Activated CD4-positive, alpha-beta T cell treated with anti-CD3 and anti-CD28 coated beads, Interleukin-10, Interleukin-2, amounts not matched to agents 100 ng/mL and 50 ng/mL, durations not matched to agents 16 hours and 8 hours (primary cell): ENCODE results near the gene CPT1B.
"Not testable (repeated sequence)": the region's sequence is repeated elsewhere in the genome, so short reads cannot be mapped to it uniquely, and the experiment has no call there.

Experiments used
- DNase-seq: peaks from one replicate; pipeline ENCODE4 v3.0.0-alpha.2; 2020

Gene CPT1B

DNA sequence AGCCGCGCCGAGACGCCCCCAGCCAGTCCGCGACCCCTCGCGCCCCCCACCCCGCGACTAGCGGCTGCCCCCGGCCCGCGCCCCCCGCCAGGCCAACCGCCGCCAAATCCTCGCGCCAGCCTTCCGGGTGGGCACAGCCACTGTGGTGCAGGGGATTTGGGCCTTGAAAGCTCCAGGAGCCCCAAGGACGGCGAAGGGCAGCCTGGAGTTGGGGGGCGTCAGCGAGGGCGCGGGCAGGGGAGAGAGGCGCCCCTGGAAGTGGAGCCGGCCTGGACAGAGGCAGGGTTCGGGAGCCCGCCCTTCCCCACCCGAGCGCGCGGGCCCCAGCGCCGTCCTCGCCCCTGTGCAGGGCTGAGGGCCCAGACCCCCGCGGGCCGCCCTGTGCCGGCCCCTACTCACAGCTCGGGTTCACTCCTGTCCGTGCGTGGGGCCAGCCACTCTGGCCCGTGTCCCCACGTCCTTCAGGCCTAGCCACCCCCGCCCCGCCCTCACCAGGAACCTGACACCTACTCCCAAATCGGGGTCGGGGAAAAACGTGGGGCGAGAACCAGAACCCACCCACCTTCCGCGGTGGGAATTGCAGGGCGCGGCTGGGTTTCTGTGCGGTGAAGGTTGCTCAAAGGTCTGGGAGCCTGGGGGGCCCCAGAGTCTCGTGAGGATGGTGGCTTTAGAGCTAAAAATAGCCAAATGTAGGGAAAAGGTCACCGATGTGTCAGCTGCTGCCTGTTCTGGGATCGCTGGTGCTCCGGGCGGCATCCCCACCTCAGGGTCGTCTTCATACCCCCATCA, at the start of gene CPT1B:
Gene CPT1B, minus strand, starts transcription at position 441 of the 789 bp plus-strand sequence. CDS start 512 bp downstream, outside the sequence.
- no peak for DNase-seq

DNA sequence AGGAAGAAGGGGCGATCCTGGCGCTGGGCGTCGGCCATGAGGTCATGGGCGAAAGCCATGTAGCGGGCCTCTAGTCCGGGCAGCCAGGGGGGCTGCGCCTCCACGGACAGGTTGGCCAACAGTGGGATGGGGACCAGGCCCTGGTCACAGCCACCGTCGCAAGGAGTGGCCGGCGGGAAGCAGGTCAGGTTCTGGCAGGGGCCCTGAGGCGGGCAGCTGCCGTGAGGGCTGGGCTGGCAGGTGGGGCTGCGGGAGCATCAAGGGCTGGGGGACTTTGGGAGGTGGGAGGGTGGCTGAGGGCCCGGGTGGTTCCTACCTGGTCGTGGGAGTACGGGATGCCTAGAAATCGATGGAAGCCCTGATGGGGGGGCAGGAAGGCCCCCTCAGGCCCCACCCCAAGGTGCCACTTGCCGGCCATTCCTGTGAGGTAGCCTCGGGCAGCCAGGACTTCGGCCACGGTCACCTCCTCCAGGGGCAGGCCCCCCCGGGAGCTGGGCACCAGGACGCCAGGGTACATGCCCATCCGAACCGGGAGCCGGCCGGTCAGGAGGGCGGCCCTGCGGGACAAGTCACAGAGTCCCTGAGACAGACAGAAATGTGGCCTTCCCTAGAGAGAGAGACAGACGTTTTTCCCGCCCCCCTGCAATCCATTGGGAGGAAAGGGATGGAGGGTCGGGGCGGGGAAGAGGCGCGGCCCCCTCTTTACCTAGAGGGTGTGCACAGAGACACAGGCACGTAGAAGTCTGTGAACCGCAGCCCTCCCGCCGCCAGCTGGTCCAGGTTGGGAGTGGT, 48.8 kb upstream of the CPT1B start:
- DNase-seq = no peak

DNA sequence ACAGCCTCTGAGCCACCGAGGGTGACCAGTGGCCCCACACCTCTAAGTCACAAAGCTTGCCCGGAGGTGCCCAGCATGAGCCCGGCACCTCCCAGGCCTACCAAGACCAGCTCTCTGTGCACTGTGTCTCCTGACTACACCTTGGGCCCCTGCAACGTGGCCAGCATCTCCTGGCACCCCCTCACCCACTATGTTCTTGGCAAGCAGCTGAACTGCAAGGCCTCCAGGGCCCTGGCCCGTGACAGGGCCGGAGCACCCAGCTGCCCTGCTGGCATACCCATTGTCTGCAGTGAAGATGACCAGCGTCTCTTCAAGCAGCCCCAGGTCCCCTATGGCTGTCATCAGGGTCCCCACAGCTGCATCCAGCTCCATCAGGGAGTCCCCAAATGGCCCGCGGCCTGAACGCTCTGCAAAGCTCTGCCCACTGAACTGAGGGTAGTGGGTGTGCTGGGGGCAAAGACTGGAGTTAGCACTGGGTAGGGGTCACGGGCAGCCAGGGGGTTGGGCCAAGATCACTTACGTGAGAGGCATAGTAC, 48.2 kb upstream of the CPT1B start:
- DNase-seq = no peak

DNA sequence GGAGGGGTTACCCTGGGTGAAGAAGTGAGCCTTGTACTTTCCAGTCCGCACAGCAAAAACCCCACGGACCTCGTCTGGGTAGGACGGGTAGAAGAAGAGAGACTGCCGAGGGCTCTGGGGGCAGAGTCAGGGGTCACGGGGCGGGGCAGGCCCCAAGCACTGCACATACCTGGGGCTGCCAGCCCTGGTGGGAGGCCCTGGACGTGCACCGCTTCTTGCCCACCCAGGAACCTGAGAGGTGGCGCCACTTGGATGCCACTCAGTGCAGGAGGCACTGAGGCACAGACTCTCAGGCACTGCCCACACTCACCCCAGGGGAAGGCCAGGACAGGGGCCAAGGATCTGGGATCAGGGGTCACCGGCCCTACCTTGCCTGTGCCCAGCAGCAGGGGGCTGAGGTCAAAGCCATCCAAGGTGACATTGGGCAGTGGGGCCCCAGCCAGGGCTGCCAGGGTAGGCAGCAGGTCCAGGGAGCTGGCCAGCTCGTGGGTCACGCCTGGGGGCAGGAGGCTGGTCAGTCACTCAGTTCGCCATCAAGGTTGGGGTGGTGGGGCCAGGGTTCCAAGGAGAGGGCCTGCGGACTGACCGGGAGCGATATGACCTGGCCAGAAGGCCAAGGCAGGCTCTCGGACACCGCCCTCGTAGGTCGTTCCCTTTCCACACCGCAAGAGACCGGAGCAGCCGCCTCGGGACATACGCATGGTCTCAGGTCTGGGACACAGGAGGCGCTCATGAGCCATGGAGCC, 47.5 kb upstream of the CPT1B start:
- no peak for DNase-seq

DNA sequence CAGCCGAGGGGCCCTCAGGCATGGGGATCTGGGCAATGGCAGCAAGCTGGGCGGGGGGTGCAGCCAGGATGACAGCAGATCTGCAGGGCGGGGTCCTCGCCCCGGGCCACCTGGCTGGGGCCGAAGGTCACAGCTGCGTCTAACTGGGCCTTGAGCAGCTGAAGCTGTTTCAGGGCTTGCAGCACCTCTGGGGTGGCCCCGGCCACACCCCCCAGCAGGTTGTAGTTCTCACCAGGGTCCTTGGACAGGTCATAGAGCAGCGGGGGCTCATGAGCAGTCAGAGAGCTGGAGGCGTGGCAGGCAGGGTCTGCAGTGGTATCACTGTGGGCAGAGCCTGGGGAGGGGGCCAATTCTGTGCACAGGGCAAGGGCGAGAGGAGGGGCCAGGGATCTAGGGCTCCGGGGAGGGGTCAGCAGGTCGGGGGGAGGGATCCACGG, 46.9 kb upstream of the CPT1B start:
- no peak for DNase-seq

DNA sequence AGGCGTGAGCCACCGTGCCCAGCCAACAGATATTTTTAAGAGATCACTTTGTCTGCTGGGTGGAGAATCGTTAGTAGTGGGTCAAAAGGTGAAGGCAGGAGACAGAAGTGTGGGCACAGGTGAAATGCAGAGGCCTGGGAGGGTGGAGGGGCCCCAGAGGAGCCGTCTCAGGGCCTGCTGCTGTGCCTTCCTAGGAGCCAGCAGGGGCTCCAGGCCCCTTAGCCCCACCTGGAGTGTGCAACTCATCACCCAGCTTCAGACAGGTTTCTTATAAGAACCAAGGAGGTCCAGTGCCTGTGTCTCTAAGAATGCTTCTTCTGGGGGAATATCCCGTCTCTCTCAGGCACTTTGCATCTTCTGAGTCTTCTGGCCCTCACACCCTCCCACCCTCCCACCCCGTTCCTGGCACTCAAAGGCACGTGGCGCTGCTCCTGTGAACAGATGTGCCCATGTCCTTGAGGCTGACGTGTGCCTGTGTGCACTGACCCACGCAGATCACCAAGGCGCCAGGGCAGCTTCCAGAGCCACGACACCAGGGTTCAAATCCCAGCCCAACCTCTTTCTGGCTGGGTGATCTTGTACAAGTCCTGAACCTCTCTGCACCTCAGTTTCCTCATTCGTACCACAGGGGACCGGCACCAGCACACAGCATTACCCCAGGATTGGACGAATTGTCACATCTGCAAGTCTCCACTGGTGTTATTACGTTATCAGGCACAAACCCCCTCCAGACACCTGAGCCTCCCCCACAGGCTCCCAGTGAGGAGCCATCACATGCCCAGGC, 46.3 kb upstream of the CPT1B start:
- DNase-seq = no peak

DNA sequence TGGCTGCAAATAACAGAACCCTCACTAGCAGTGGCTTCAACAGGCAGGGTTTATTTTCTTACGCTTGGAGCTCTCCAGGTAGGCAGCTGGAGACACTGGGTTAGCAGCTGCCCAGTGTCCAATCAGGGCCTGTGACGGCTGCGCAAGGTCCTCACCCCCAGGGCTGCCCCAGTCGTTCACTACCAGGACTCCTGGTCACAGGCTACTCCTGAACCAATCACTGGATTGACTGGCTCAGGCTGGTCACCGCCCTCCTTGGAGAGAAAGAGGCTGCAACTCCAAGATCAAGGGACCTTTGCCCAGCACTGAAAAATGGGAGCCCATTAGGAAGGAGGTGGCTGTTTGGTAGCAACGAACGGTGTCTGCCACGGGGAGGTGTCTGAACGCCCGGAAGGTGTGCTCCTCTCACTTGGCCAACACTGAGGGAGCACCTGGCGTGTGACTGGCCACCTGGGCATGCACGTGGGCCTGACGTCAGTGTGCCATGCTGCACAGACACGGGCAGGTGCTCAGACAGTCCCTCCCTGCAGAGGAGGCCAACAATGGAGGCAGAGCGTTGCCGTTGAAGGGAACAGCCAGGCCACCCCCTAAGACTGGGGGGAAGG, 44.6 kb upstream of the CPT1B start:
- DNase-seq = no peak

DNA sequence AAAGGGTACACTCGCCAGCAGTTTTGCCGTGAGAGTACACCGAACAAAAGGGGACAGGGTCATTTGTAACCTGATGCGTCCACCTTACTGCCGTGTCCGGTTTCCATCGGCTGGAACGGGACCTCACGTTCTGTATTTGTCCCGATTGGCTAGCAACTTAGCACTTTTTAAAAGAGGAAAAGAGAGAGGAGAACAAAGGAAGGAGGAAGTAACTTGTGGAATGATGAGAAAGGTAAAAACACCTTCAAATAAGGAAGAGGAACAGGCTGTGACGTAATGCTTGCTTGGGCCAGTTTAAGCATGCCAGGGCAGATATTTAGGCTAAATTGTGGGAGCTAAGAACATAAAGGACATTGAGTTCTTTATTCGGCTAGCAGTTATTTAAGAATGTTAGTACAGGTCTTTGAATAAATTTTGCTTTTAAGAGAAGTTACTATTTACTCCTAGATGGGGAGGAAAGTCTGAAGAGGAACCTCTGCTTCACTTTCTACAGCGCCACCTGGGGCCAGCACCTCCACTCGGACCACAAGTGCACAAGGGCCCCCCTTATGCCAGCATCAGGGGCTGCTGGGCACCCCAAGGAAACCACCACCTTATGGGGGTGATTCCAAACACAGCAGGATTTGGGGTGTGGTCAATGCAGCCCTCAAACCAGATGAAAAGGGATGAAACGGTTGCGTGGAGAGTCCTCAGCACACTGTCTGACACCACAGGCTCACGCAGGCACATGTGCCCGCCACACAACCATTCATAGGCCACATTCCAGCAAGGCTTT, 43.9 kb upstream of the CPT1B start:
- peak; percentile 40 for DNase-seq

DNA sequence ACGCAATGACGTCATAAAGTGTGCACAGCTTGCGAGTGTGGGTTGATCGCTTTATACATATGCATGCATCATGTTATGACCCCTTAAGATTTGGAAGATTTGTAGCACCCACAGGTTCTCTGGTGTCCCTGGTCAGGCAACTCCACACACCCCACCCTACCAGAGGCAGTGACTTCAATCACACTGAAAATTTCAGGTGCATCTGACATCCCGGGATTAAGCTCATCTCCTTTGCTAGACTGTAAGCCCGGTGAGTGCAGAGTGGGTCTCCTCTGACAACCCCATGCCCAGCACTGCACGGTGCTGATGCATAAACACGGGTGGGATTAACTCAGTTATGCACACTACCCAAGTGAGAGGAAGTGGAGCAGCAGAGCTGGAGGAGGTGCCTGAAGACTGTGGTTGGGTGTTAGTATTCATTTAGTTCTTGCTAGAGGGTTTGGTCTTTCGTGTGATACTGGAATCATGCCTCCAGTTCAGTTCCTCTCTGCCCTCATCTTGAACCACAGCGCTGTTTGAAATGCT, 43.2 kb upstream of the CPT1B start:
- DNase-seq = peak; percentile 89

DNA sequence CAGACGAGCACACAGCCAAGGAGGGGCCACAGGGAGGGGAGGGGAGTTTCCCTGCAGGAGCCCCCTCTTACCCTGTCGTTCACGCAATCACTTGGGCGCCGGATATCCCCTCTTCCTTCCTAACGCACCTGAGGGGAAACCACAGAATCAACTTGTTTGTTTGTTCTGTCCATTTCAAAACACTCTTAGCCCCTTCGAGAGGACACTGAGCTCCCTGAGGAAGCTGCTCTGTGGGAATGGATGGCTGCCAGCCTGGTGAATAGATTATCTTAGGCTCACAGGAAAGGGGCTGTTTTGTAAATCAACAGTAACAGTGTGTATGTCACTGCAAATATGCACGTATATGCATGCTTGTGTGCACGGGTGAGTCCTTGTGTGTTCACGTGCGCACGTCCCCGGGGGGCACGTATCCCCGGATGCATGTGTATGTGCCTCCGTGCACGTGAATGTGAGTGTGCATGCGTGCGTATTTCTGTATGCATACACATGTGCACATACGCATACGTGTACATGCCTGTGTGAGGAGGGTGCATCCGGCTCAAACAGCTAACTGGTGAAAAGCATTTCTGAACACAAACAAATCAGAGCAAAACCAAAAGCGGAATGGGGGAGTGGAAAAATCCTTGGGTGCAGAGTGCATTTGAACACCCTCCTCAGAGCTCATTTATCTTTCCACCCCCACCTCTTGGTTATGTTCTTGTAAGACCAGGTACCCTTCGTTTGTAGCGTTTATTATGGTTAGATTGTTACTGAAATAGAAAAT, 42.5 kb upstream of the CPT1B start:
- peak; percentile 86 for DNase-seq

DNA sequence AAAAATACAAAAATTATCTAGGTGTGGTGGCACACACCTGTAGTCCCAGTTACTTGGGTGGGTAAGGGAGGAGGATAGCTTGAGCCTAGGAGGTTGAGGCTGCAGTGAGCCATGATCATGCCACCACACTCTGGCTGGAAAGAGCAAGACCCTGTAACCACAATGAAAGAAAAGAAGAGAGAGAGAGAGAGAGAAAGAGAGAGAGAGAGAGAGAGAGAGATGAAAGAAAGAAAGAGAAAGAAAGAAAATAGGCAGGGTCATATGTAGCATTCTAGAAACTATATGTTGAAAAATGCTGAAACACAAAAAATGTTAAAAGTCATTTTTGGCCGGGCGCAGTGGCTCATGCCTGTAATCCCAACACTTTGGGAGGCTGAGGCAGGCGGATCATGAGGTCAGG, 36.1 kb upstream of the CPT1B start:
- not testable (repeated sequence) for DNase-seq

DNA sequence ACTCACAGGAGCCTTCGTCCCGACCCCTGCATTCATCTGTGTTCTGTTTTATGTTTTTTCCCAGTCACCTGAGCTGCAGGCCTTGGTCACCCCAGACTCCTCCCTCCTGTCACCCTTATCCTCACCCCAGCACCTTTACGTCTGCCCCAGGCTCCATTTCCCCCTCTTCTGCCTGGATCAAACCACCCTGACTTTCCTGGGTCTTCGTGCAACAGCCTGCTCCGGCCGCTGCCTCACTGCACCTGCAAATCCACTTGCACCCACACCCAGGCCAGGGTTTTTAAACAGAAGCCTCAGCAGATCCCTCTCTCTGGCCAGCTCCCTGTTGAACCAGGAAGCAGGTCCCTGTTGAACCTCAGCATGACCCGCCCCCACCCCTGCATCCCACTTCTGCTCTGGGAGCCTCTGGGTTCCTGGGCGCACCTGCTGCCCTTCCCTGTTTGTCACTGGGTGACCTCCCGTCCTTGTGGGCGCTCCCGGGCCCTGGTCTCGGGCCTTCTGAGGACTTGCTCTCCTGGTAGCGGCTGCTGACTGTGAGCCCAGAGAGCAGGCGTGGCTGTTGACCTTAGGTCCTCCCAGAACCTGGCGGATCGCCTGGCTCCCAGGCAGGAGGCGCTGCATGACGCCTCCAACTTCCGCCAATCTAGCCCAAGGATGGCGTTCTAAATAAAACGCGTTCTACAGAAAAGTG, 35.2 kb upstream of the CPT1B start:
- no peak for DNase-seq

DNA sequence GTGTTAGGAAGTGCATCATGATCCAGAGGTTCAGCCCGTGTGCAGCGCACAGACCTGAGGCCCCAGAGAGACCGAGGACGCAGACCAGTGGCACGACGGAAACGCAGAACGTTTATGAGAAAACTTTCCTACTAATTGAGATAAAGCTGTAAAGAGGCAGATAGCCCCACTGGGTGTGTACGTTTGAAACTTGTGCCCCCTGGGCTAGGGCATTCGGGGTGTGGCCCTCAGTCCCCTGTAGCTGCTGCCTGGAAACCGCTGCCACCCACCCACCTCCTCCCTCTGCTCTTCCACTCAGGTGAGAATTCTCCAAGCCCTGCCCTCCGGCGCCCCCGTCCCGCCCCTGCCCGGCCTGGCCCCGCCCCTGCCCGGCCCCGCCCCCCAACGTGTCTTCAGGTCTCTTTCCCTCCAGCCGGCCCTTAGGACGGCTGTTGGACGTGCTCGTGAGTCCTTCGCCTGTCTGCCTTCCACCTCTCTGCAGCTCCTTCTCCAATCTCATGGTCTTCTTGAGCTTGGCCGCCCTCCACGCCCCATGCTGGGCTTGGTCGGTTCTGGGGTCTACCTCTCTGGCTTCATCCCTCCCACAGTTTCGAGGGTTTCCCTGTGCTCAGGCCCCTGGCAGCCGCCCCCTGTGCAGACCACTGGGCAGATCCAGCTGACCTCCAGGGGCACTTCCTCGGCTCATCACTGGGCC, 34.4 kb upstream of the CPT1B start:
- no peak for DNase-seq

DNA sequence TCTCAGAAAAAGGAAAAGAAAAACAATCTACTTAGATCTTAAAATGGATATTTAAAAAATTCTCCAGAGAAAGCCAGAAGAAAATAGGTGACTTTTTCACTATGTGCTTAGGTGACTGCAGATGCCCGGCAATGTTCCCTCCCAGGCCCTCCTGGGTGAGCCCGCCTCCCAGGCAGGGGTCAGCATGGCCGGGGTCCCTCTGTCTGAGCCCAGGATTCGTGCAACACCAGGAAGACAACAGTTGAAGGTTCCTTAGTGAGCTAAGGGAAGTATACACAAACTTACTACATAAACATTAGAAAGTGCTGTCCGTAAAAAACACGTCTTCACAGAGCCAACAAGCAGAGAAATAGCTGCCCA, 33.9 kb upstream of the CPT1B start:
- no peak for DNase-seq

DNA sequence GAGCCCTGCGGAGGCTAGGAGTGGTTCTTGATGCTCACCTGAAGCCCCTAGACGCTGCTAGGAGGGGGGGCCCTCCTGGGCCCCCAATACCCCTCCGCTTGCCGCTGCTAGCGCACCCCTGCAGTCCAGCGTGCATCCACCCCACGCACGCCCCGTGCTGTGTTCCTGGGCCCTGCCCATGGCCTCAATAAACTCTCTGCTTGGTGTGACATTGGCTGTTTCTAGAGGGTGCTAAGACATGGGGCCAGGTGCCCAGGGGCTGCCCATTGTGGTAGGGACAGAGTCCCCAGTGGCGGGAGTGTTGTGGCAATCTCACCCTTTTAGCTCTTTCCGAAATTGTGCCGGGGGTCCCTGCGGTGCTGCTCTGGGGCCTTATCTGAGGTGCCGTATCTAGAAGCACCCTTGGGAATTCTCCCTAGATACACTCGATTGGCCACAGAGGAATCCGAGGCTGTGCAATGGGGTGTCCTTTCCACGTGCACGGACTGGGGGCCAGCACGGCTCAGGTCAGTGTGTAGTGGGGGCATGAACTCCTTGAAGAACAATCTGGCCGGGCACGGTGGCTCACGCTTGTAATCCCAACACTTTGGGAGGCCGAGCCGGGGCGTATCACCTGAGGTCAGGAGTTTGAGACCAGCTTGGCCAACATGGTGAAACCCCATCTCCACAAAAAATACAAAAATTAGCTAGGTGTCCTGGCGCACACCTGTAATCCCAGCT, 33.3 kb upstream of the CPT1B start:
- DNase-seq = no peak

DNA sequence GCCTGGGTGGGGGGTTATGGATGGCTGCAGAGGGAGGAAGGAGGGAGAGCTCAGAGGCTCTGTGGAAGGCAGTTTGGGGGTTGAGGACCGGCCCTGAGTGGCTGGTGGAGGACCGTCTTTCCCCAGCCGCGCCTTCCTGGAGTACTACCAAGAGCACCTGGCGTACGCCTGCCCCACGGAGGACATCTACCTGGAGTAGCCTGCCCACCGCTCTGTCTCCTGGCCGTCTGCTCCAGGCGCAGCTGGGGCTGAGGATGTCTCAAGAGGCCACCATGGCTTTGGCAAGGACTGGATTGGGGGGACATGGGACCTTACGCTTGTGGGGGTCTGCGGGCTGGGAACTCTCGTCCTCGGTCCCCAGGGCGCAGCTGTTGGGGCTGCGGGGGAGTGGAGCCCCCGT, 32.4 kb upstream of the CPT1B start:
- DNase-seq = no peak

DNA sequence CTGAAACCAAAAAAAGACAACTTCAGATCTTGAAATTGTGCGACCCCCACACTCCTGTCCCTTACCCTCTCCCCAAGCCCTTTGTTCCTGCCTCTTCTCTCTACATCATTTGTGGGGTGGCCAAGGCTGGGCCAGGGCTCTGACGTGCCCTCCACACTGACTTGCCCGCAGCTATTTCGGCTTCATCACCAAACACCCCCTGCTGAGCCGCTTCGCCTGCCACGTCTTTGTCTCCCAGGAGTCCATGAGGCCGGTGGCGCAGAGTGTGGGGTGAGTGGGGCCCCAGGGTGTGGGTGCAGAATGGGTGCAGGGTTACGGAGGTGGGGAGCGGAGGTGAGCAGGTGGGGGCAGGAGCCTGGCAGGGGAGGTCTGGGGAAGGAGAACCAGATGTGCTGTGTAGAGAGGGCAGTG, 31.8 kb upstream of the CPT1B start:
- no peak for DNase-seq

DNA sequence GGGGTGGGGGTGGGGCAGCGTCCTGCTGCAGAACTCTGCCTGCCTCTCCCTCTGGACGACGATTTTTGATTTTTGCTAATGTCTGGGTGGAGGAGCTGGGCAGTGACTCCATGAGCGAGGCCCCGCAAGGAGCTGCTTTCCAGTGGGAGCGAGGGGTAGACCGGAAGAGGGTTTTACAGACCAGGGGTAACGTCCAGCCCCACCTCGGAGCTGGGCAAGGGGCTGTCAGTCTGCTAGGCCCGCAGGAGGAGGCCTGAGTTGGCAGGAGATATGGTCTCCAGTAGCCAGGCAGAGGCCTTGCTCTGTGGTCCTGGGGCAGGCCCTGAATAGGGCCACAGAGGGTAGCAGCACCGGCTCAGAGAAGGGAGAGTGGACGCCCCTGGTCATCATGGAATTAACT, 31.4 kb upstream of the CPT1B start:
- DNase-seq = no peak
